IPS DF 6.9 (cell line): ENCODE data around the gene DGKB.

Source experiments
- DNase-seq: peaks from one replicate; pipeline ENCODE4 v3.0.0-alpha.2; 2013; ENCODE audit warnings: low read depth, low spot score
- H3K27ac ChIP-seq: one replicate; pipeline ENCODE4 v1.5.1; 2013; ENCODE audit warnings: low read length, control low read depth
- H3K27me3 ChIP-seq: 2 replicates; pipeline ENCODE4 v1.6.1; 2013; ENCODE audit warnings: mild to moderate bottlenecking, low read length; ENCODE audit not compliant: control insufficient read depth, insufficient read depth
- H3K36me3 ChIP-seq: 2 replicates; pipeline ENCODE4 v1.6.1; 2013; ENCODE audit warnings: low read length; ENCODE audit not compliant: control insufficient read depth, insufficient read depth
- H3K4me1 ChIP-seq: 2 replicates; pipeline ENCODE4 v1.6.1; 2013; ENCODE audit warnings: low read length; ENCODE audit not compliant: control insufficient read depth, insufficient read depth
- H3K4me3 ChIP-seq: 2 replicates; pipeline ENCODE4 v1.5.1; 2013; ENCODE audit warnings: mild to moderate bottlenecking, low read length
- H3K9me3 ChIP-seq: 2 replicates; pipeline ENCODE4 v1.6.1; 2013; ENCODE audit warnings: low read length, inconsistent platforms; ENCODE audit not compliant: control insufficient read depth, insufficient read depth
- WGBS: extraction: QIAGEN DNeasy Blood & Tissue Kit; methylation state at CpG from one replicate; pipeline ENCODE4 v1.1.7; 2013; ENCODE audit warnings: mixed read lengths, missing lambda C conversion rate; ENCODE audit not compliant: insufficient read length, insufficient coverage; 5-methylcytosine and 5-hydroxymethylcytosine counted together

The DGKB gene

GRCh38 chr7:14747701-14748100, 154.8 kb downstream of the DGKB start:
- peaks cover 2% of the 10 kb centered on the region; the same call in 1 of the 2 replicates for H3K9me3 ChIP-seq
- no peak for DNase-seq
- H3K27me3 ChIP-seq: no peaks in the 10 kb centered on the region
- H3K27ac ChIP-seq: no peak overlapping the region
- H3K36me3 ChIP-seq: no peaks in the 10 kb centered on the region
- WGBS: no CpG with 5 or more reads among the region's 4 CpGs
- no peak overlapping the region for H3K4me3 ChIP-seq
- no peaks in the 10 kb centered on the region for H3K4me1 ChIP-seq

- no CpG with 5 or more reads among the region's 4 CpGs for WGBS
- Histone ChIP-seq H3K4me1 (no peaks in the 10 kb centered on the region), H3K4me3 (no peak overlapping the region), H3K27ac (no peak overlapping the region), H3K27me3 (no peaks in the 10 kb centered on the region), H3K9me3 (peaks cover 2% of the 10 kb centered on the region; the same call in 1 of the 2 replicates), H3K36me3 (no peaks in the 10 kb centered on the region)
- DNase-seq: no peak
Measured at GRCh38 chr7:14745076-14745475, 157.5 kb downstream of the DGKB start.

- DNase-seq: no peak
- Histone ChIP-seq H3K36me3 (no peaks in the 10 kb centered on the region), H3K4me3 (no peak overlapping the region), H3K4me1 (no peaks in the 10 kb centered on the region), H3K9me3 (peaks cover 2% of the 10 kb centered on the region; the same call in 1 of the 2 replicates), H3K27ac (no peak overlapping the region), H3K27me3 (no peaks in the 10 kb centered on the region)
- no CpG with 5 or more reads among the region's 4 CpGs for WGBS
Measured at GRCh38 chr7:14740606-14741005, 161.9 kb downstream of the DGKB start.

- H3K27ac ChIP-seq: no peak overlapping the region
- H3K36me3 ChIP-seq: no peaks in the 10 kb centered on the region
- H3K9me3 ChIP-seq: no peaks in the 10 kb centered on the region
- WGBS: no CpG with 5 or more reads among the region's 12 CpGs
- H3K27me3 ChIP-seq: no peaks in the 10 kb centered on the region
- no peak overlapping the region for H3K4me3 ChIP-seq
- H3K4me1 ChIP-seq: 0 out of 2 replicates have a peak, but pooled peaks cover 2% of the 10 kb centered on the region
- DNase-seq: no peak
Measured at GRCh38 chr7:14739841-14740185, 162.7 kb downstream of the DGKB start.

GRCh38 chr7:14739168-14739840, 163.2 kb downstream of the DGKB start:
- H3K27ac ChIP-seq: no peak overlapping the region
- H3K4me3 ChIP-seq: no peak overlapping the region
- no peak for DNase-seq
- H3K27me3 ChIP-seq: no peaks in the 10 kb centered on the region
- no CpG with 5 or more reads among the region's 9 CpGs for WGBS
- H3K36me3 ChIP-seq: no peaks in the 10 kb centered on the region
- 0 out of 2 replicates have a peak, but pooled peaks cover 2% of the 10 kb centered on the region for H3K4me1 ChIP-seq
- no peaks in the 10 kb centered on the region for H3K9me3 ChIP-seq

GRCh38 chr7:14738086-14738485, 164.5 kb downstream of the DGKB start:
- no peaks in the 10 kb centered on the region for H3K36me3 ChIP-seq
- H3K27me3 ChIP-seq: no peaks in the 10 kb centered on the region
- WGBS: no CpG with 5 or more reads among the region's 1 CpG
- H3K4me1 ChIP-seq: 0 out of 2 replicates have a peak, but pooled peaks cover 2% of the 10 kb centered on the region
- no peak overlapping the region for H3K27ac ChIP-seq
- no peak overlapping the region for H3K4me3 ChIP-seq
- no peaks in the 10 kb centered on the region for H3K9me3 ChIP-seq
- DNase-seq: no peak

GRCh38 chr7:14734839-14735321, 167.7 kb downstream of the DGKB start:
- Histone ChIP-seq H3K9me3 (no peaks in the 10 kb centered on the region), H3K27ac (no peak overlapping the region), H3K27me3 (no peaks in the 10 kb centered on the region), H3K4me3 (no peak overlapping the region), H3K36me3 (no peaks in the 10 kb centered on the region), H3K4me1 (0 out of 2 replicates have a peak, but pooled peaks cover 2% of the 10 kb centered on the region)
- no CpG with 5 or more reads among the region's 9 CpGs for WGBS
- peak; percentile 37 for DNase-seq

GRCh38 chr7:14720785-14721184, 181.8 kb downstream of the DGKB start:
- no CpG with 5 or more reads among the region's 3 CpGs for WGBS

GRCh38 chr7:14717816-14718215, 184.7 kb downstream of the DGKB start:
- Histone ChIP-seq H3K27ac (no peak overlapping the region), H3K4me1 (peaks cover 1% of the 10 kb centered on the region; the same call in 1 of the 2 replicates), H3K4me3 (no peak overlapping the region), H3K27me3 (no peaks in the 10 kb centered on the region), H3K36me3 (no peaks in the 10 kb centered on the region), H3K9me3 (no peaks in the 10 kb centered on the region)
- WGBS: no CpG with 5 or more reads among the region's 1 CpG
- DNase-seq: no peak

More at GRCh38 chr7:14720785-14721184, 181.8 kb downstream of the DGKB start:
- Histone ChIP-seq H3K27me3 (no peaks in the 10 kb centered on the region), H3K4me3 (no peak overlapping the region), H3K36me3 (no peaks in the 10 kb centered on the region), H3K4me1 (peaks cover 1% of the 10 kb centered on the region; the same call in 1 of the 2 replicates), H3K9me3 (no peaks in the 10 kb centered on the region), H3K27ac (no peak overlapping the region)
- no peak for DNase-seq

GRCh38 chr7:14717169-14717568, 185.4 kb downstream of the DGKB start:
- Histone ChIP-seq H3K4me1 (peaks cover 1% of the 10 kb centered on the region; the same call in 1 of the 2 replicates), H3K9me3 (no peaks in the 10 kb centered on the region), H3K27me3 (no peaks in the 10 kb centered on the region), H3K27ac (no peak overlapping the region), H3K4me3 (no peak overlapping the region), H3K36me3 (no peaks in the 10 kb centered on the region)
- no peak for DNase-seq
